CD14-positive monocyte (primary cell): ENCODE data around the gene ABCC3. TPM values are rescaled to one million over a fixed set of nuclear protein-coding genes. Genes with fewer than 3 reads are reported as not detected.

Source experiments
- DNase-seq, 3 donors: peaks; one replicate each; pipeline ENCODE4 v3.0.0-alpha.2; 2011 to 2022
- H2AFZ ChIP-seq: 2 replicates; pipeline ENCODE4 v1.6.0; 2012; ENCODE audit warnings: mild to moderate bottlenecking, low read depth, low read length, inconsistent platforms; ENCODE audit not compliant: insufficient read depth, poor library complexity, severe bottlenecking
- H3K27ac ChIP-seq, 2 donors: 1 replicate in 1 of 2; 2 replicates in 1 of 2; pipeline ENCODE4 v1.5.1; 2012 to 2013; ENCODE audit warnings: low read length in 2 of 2, control low read depth in 1 of 2, inconsistent platforms in 1 of 2, low read depth in 1 of 2, mild to moderate bottlenecking in 1 of 2
- H3K27me3 ChIP-seq, 2 donors: one replicate each; pipeline versions ENCODE4 v1.6.0 to v1.6.1; 2011 to 2013; ENCODE audit warnings: low read length in 2 of 2; ENCODE audit not compliant: control insufficient read depth in 2 of 2, insufficient read depth in 2 of 2
- H3K36me3 ChIP-seq, 2 donors: replicated peaks in 1 of 2; 1 replicate in 1 of 2; 2 replicates in 1 of 2; pipeline versions ENCODE4 v1.5.1 to v1.6.1; 2012 to 2013; ENCODE audit warnings: low read length in 2 of 2, control low read depth in 1 of 2, inconsistent platforms in 1 of 2, mild to moderate bottlenecking in 1 of 2; ENCODE audit not compliant: insufficient read depth in 2 of 2, control insufficient read depth in 1 of 2
- H3K4me1 ChIP-seq, 2 donors: 1 replicate in 1 of 2; 2 replicates in 1 of 2; pipeline versions ENCODE4 v1.5.1 to v1.6.1; 2012 to 2013; ENCODE audit warnings: low read length in 2 of 2, control low read depth in 1 of 2, inconsistent platforms in 1 of 2, mild to moderate bottlenecking in 1 of 2, moderate library complexity in 1 of 2; ENCODE audit not compliant: insufficient read depth in 2 of 2, control insufficient read depth in 1 of 2
- H3K4me2 ChIP-seq: replicated peaks from 2 replicates; pipeline ENCODE3; 2012; ENCODE audit warnings: low read length, moderate library complexity, mild to moderate bottlenecking; ENCODE audit not compliant: poor library complexity, severe bottlenecking; ENCODE audit errors: extremely low read depth
- H3K4me3 ChIP-seq, 3 experiments: fragments of 200-600 bp in 1 of 3; sonication (generic) in 1 of 3; replicated peaks in 1 of 3; 1 replicate in 2 of 3; 2 replicates in 1 of 3; pipeline ENCODE4 v1.5.1; 2011 to 2013; ENCODE audit warnings: low read length in 3 of 3, mild to moderate bottlenecking in 3 of 3, control low read depth in 2 of 3, low read depth in 2 of 3, inconsistent platforms in 1 of 3, moderate library complexity in 1 of 3
- H3K79me2 ChIP-seq: 2 replicates; pipeline ENCODE4 v1.6.0; 2012; ENCODE audit warnings: mild to moderate bottlenecking, control low read depth, inconsistent platforms, low read length, moderate library complexity; ENCODE audit not compliant: insufficient read depth
- H3K9ac ChIP-seq: 2 replicates; pipeline ENCODE4 v1.6.0; 2017; ENCODE audit warnings: low read length, mild to moderate bottlenecking; ENCODE audit not compliant: insufficient read depth, poor library complexity, severe bottlenecking
- H3K9me3 ChIP-seq, 2 donors: replicated peaks in 1 of 2; 1 replicate in 1 of 2; 2 replicates in 1 of 2; pipeline versions ENCODE4 v1.5.1 to v1.6.1; 2012 to 2013; ENCODE audit warnings: low read length in 2 of 2, control low read depth in 1 of 2; ENCODE audit not compliant: control insufficient read depth in 1 of 2, insufficient read depth in 1 of 2
- H4K20me1 ChIP-seq: 2 replicates; pipeline ENCODE4 v1.6.0; 2012; ENCODE audit warnings: mild to moderate bottlenecking, low read length, control low read depth, moderate library complexity; ENCODE audit not compliant: insufficient read depth
- H3K27ac Mint-ChIP-seq, 7 donors: one replicate each; pipeline ENCODE4 v1.8.0; 2020; ENCODE audit warnings: mild to moderate bottlenecking in 7 of 7, mixed read lengths in 7 of 7, moderate library complexity in 6 of 7, inconsistent platforms in 2 of 7
- H3K27me3 Mint-ChIP-seq, 3 donors: one replicate each; pipeline ENCODE4 v1.8.0; 2021 to 2022; ENCODE audit warnings: low read depth in 3 of 3, mild to moderate bottlenecking in 3 of 3, mixed read lengths in 3 of 3, moderate library complexity in 3 of 3, inconsistent platforms in 1 of 3
- H3K36me3 Mint-ChIP-seq, 2 donors: one replicate each; pipeline ENCODE4 v1.8.0; 2020; ENCODE audit warnings: mixed read lengths in 2 of 2, inconsistent platforms in 1 of 2, mild to moderate bottlenecking in 1 of 2
- H3K4me1 Mint-ChIP-seq: one replicate; pipeline ENCODE4 v1.8.0; 2020; ENCODE audit warnings: mild to moderate bottlenecking, mixed read lengths
- H3K4me3 Mint-ChIP-seq, 2 donors: one replicate each; pipeline ENCODE4 v1.8.0; 2020; ENCODE audit warnings: mild to moderate bottlenecking in 2 of 2, mixed read lengths in 2 of 2, moderate library complexity in 1 of 2
- H3K9me3 Mint-ChIP-seq, 7 donors: one replicate each; pipeline ENCODE4 v1.8.0; 2020 to 2022; ENCODE audit warnings: mixed read lengths in 7 of 7, mild to moderate bottlenecking in 6 of 7, moderate library complexity in 6 of 7, inconsistent platforms in 2 of 7
- WGBS: methylation state at CpG from one replicate; pipeline ENCODE4 v1.1.5; 2013; ENCODE audit warnings: missing lambda C conversion rate; ENCODE audit not compliant: insufficient coverage; 5-methylcytosine and 5-hydroxymethylcytosine counted together
- intact Hi-C, 2 donors: fragments of 100-400 bp; cut with micrococcal nuclease; formaldehyde crosslinking; loops; one replicate each; pipeline versions ENCODE4 v1.15.0 to v1.15.1; 2023
- polyA plus RNA-seq, 3 donors: library from polyadenylated mRNA; depleted of rRNA in 1 of 3; unstranded in 2 of 3; stranded (reverse) in 1 of 3; fragments of 300-500 nt in 2 of 3; fragments of >200 nt in 1 of 3; fragmentation: Illumina TruSeq in 2 of 3; gene quantifications; 1 replicate in 2 of 3; 2 replicates in 1 of 3; pipeline ENCODE4 v1.2.3, GENCODE V29; 2012 to 2021
- TF ChIP-seq, protein P1 (sequence below): fragments of 200-600 bp; IDR thresholded peaks from one replicate; pipeline ENCODE4 v1.8.0; 2022; ENCODE audit warnings: antibody characterized with exemption, mild to moderate bottlenecking

ABCC3 gene
- polyA plus RNA-seq, 3 donors, result 2.7 to 74.5 (median 11.4) TPM

DNA sequence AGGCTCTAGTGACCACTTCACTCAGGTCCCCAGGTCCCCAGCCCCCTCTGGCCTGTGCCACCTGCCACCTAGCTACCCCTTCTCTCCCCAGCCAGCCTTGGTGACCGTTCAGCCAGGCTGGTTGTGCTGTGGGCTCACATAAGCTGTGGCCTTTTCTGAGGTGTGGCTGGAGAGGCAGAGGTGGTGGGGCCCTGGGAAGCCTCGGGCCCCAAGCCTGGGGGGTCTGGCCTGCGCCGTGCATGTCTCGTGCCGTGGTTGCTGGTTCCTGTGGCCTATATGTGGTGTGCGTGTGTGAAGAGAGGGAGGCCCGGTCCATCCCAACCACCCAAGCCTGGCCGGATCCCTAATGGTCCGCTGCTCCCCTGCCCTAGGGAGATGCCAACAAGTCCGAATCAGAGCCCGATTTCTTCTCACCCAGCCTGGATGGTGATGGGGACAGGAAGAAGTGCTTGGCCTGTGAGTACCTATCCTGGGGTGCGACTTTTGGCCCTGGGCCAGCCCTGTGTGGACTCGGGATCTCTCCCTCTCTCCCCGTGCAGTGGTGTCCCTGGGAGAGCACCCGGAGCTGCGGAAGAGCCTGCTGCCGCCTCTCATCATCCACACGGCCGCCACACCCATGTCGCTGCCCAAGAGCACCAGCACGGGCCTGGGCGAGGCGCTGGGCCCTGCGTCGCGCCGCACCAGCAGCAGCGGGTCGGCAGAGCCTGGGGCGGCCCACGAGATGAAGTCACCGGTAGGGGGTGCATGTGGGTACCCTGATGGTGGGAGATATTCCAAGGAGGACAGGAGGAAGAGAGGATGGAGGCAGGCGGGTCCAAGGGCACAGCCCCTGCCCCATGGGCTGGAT is 38.3 kb upstream of the ABCC3 start:
- no peaks in the 10 kb centered on the region for H3K9me3 Mint-ChIP-seq
- peaks cover 6 to 12% (median 9%) of the 10 kb centered on the region in 3 donors for H3K27me3 Mint-ChIP-seq
- no peak overlapping the region for H3K4me2 ChIP-seq
- H3K4me3 ChIP-seq, result no peak overlapping the region
- intact Hi-C loops, result no loop called here
- peaks cover 11% of the 10 kb centered on the region for H3K4me1 Mint-ChIP-seq
- H3K36me3 Mint-ChIP-seq, result no peaks in the 10 kb centered on the region
- H3K27ac ChIP-seq, result no peak overlapping the region
- no peaks in the 10 kb centered on the region for H4K20me1 ChIP-seq
- no peaks in the 10 kb centered on the region for H3K9me3 ChIP-seq
- no peaks in the 10 kb centered on the region for H3K36me3 ChIP-seq
- H3K4me3 Mint-ChIP-seq, result no peak overlapping the region
- peaks cover 11 to 14% of the 10 kb centered on the region in 2 donors for H3K4me1 ChIP-seq
- TF ChIP-seq, protein P1, sequence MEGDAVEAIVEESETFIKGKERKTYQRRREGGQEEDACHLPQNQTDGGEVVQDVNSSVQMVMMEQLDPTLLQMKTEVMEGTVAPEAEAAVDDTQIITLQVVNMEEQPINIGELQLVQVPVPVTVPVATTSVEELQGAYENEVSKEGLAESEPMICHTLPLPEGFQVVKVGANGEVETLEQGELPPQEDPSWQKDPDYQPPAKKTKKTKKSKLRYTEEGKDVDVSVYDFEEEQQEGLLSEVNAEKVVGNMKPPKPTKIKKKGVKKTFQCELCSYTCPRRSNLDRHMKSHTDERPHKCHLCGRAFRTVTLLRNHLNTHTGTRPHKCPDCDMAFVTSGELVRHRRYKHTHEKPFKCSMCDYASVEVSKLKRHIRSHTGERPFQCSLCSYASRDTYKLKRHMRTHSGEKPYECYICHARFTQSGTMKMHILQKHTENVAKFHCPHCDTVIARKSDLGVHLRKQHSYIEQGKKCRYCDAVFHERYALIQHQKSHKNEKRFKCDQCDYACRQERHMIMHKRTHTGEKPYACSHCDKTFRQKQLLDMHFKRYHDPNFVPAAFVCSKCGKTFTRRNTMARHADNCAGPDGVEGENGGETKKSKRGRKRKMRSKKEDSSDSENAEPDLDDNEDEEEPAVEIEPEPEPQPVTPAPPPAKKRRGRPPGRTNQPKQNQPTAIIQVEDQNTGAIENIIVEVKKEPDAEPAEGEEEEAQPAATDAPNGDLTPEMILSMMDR, result peak; percentile 33
- no peak overlapping the region for H2AFZ ChIP-seq
- 84% methylated on average over 25 of the region's 34 CpGs for WGBS
- no peaks in the 10 kb centered on the region for H3K27me3 ChIP-seq
- H3K9ac ChIP-seq, result no peak overlapping the region
- H3K27ac Mint-ChIP-seq, result peak overlapping the region in 1 of 7 donors; percentile 37
- no peak for DNase-seq
- no peaks in the 10 kb centered on the region for H3K79me2 ChIP-seq

DNA sequence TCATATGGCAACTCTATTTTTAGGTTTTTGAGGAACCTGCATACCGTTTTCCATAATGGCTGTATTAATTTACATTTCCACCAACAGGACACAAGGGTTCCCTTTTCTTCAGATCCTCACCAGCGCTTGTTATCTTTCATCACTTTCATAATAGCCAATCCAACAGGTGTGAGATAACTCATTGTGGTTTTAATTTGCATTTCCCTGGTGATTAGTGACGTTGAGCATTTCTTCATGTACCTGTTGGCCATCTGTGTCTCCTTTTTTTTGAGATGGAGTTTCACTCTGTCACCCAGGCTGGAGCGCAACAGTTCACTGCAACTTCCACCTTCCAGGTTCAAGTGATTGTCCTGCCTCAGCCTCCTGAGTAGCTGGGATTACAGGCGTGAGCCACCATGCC is 36.2 kb upstream of the ABCC3 start:
- WGBS, result 88% methylated on average over 1 of the region's 5 CpGs
- DNase-seq, result no peak
- intact Hi-C loops, result no loop called here
- Histone ChIP-seq H4K20me1 (no peaks in the 10 kb centered on the region), H2AFZ (no peak overlapping the region), H3K27ac (no peak overlapping the region), H3K27me3 (no peaks in the 10 kb centered on the region), H3K36me3 (no peaks in the 10 kb centered on the region), H3K4me1 (peaks cover 11 to 14% of the 10 kb centered on the region in 2 donors), H3K4me2 (no peak overlapping the region), H3K9ac (no peak overlapping the region), H3K9me3 (no peaks in the 10 kb centered on the region), H3K4me3 (no peak overlapping the region), H3K79me2 (no peaks in the 10 kb centered on the region)
- Mint-ChIP-seq H3K9me3 (no peaks in the 10 kb centered on the region), H3K4me3 (no peak overlapping the region), H3K4me1 (peaks cover 11% of the 10 kb centered on the region), H3K36me3 (no peaks in the 10 kb centered on the region), H3K27me3 (peaks cover 10 to 21% (median 16%) of the 10 kb centered on the region in 3 donors), H3K27ac (no peak overlapping the region)
- TF ChIP-seq, protein P1, result no peak
